ENCODE measurements around the gene AJAP1.
"Not testable (repeated sequence)": the region's sequence is repeated elsewhere in the genome, so short reads cannot be mapped to it uniquely, and the experiment has no call there.

Gene AJAP1

GRCh38 chr1:4665456-4665855 lies 11.0 kb downstream of the AJAP1 start:
- DNase-seq (ENCODE audit: low spot score) = no peak
- TF ChIP-seq, protein P1, sequence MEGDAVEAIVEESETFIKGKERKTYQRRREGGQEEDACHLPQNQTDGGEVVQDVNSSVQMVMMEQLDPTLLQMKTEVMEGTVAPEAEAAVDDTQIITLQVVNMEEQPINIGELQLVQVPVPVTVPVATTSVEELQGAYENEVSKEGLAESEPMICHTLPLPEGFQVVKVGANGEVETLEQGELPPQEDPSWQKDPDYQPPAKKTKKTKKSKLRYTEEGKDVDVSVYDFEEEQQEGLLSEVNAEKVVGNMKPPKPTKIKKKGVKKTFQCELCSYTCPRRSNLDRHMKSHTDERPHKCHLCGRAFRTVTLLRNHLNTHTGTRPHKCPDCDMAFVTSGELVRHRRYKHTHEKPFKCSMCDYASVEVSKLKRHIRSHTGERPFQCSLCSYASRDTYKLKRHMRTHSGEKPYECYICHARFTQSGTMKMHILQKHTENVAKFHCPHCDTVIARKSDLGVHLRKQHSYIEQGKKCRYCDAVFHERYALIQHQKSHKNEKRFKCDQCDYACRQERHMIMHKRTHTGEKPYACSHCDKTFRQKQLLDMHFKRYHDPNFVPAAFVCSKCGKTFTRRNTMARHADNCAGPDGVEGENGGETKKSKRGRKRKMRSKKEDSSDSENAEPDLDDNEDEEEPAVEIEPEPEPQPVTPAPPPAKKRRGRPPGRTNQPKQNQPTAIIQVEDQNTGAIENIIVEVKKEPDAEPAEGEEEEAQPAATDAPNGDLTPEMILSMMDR (IDR thresholded peaks at IDR 0.05; ENCODE audit: extremely low read depth, insufficient read depth, missing control alignments) = no peak
- in situ Hi-C loops (cut with MboI; ENCODE audit: low pct_unique_long_range_greater_than_20kb, low sequenced_read_pairs, unreplicated experiment) = no loop called here

DNA sequence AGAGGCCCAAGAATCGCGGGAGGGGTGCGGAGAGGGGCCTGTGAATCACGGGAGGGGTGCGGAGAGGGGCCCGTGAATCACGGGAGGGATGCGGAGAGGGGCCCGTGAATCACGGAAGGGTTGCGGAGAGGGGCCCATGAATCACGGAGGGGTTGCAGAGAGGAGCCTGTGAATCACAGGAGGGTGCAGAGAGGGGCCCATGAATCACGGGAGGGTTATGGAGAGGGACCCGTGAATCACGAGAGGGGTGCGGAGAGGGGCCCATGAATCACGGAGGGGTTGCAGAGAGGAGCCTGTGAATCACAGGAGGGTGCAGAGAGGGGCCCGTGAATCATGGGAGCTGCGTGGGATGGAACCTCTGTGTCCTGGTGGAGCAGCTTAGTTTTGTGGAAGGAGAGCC lies 12.3 kb downstream of the AJAP1 start:
- DNase-seq (ENCODE audit: low spot score); in situ Hi-C loops (cut with MboI; ENCODE audit: low pct_unique_long_range_greater_than_20kb, low sequenced_read_pairs, unreplicated experiment): not testable (repeated sequence)

DNA sequence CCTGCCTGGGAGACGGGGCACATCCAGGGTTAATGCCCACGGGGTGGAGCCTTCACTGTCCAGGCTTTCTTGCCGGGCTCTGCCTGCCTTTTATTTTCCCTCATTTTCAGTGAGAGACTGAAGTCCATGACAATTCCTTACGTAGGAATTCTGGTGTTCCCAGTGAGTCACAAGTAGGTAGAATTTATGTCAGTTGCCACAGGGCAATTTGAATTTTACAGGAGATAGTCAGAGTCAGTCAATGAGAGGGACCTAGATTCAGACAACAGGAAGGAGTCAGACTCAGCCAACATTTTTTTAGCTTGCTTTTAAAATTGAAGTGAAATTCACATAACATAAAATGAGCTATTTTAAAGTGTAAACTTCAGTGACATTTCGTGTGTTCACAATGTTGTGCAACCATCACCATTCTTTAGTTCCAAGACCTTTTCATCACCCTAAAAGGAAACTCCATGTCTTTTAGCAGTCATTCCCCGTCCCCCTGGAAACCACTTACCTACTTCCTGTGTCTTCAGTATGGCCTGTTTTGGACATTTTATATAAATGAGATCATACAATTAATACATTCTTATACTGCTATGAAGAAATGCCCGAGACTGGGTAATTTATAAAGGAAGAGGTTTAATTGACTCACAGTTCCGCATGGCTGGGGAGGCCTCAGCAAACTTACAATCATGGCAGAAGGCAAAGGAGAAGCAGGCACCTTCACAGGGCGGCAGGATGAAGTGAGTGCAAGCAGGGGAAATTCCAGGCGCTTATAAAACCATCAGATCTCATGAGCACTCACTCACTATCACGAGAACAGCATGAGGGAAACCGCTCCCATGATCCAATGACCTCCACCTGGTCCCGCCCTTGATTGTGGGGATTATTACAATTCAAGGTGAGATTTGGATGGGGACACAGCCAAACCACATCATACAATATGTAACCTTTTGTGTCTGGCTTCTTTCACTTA lies 14.6 kb downstream of the AJAP1 start:
- TF ChIP-seq, protein P1 (IDR thresholded peaks at IDR 0.05; ENCODE audit: extremely low read depth, insufficient read depth, missing control alignments) = no peak
- in situ Hi-C loops (cut with MboI; ENCODE audit: low pct_unique_long_range_greater_than_20kb, low sequenced_read_pairs, unreplicated experiment) = no loop called here
- no peak for DNase-seq (ENCODE audit: low spot score)

DNA sequence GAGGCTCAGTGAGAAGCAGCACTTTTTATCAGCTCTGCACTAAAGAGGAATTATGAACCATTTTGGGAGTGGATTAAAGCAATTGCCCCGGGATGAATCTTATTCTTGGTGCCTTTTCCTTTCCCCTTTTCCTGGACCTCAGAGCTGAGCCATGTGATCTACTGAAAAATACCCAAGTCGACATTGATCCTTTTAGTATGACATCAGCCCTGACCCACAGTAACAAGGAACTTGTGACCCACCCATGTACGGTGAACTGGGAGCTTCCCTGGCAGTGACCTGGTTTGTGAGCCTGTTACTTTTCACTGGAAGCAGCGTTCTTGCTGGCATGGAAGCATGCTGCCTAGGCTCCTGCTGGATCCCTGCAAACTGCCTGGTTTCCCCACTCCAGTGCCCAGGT lies 15.9 kb downstream of the AJAP1 start:
- TF ChIP-seq, protein P1 (IDR thresholded peaks at IDR 0.05; ENCODE audit: extremely low read depth, insufficient read depth, missing control alignments) = no peak
- no peak for DNase-seq (ENCODE audit: low spot score)
- in situ Hi-C loops (cut with MboI; ENCODE audit: low pct_unique_long_range_greater_than_20kb, low sequenced_read_pairs, unreplicated experiment) = no loop called here

GRCh38 chr1:4671828-4672227 lies 17.4 kb downstream of the AJAP1 start:
- no peak for DNase-seq (ENCODE audit: low spot score)
- in situ Hi-C loops (cut with MboI; ENCODE audit: low pct_unique_long_range_greater_than_20kb, low sequenced_read_pairs, unreplicated experiment) = no loop called here
- TF ChIP-seq, protein P1 (IDR thresholded peaks at IDR 0.05; ENCODE audit: extremely low read depth, insufficient read depth, missing control alignments) = no peak

DNA sequence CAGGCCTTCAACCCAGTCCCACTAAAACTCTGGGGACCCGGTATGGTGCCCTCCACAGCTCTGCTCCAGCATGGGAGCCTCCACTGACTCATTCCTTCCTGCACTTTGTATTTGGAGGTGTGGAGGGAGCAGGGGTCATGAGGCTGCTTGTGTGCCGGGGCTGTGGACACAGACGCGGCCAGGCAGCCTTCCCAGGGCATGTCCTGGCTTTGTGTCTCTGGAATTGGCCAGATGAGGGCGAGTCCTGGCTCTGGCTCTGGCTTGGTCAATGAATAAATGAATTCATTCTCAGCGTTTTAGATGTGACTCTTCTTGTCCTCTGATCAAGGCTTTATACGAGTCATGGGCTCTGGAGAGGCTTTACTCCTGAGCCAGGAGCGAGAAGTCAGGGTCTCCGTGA lies 19.1 kb downstream of the AJAP1 start:
- in situ Hi-C loops (cut with MboI; ENCODE audit: low pct_unique_long_range_greater_than_20kb, low sequenced_read_pairs, unreplicated experiment) = no loop called here
- TF ChIP-seq, protein P1 (IDR thresholded peaks at IDR 0.05; ENCODE audit: extremely low read depth, insufficient read depth, missing control alignments) = no peak
- no peak for DNase-seq (ENCODE audit: low spot score)

DNA sequence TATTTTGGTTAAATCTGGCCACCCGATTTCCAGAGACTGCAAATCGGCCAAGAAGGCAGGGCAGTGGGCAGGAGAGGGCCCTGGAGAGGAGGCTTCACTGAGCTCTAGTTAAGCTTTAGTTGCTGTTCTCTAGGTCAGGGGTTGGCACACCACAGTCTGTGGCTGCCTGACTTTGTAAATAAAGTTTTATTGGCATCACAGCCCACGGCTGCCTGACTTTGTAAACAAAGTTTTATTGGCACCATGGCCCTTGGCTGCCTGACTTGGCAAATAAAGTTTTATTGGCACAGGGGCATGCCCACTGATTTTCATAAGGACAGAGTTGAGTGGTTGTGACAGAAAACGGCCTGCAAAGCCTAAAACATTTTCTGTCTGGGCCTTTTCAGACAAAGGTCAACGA lies 19.7 kb downstream of the AJAP1 start:
- no peak for DNase-seq (ENCODE audit: low spot score)
- TF ChIP-seq, protein P1 (IDR thresholded peaks at IDR 0.05; ENCODE audit: extremely low read depth, insufficient read depth, missing control alignments) = no peak
- in situ Hi-C loops (cut with MboI; ENCODE audit: low pct_unique_long_range_greater_than_20kb, low sequenced_read_pairs, unreplicated experiment) = no loop called here
